Loucy (cell line): ENCODE measurements around the gene INPP5F.

Experiments used
- H2AFZ ChIP-seq: fragments of 200-600 bp; sonication (generic); 2 replicates; pipeline ENCODE4 v1.6.0; 2016; ENCODE audit warnings: antibody characterized with exemption, mild to moderate bottlenecking, low read length, moderate library complexity
- H3F3A ChIP-seq: fragments of 200-600 bp; 2 replicates; pipeline ENCODE4 v1.6.0; 2016; ENCODE audit warnings: antibody characterized with exemption, low read depth, mild to moderate bottlenecking
- H3K27me3 ChIP-seq: fragments of 200-600 bp; sonication (generic); 2 replicates; pipeline ENCODE4 v1.6.1; 2014; ENCODE audit warnings: low read length, mild to moderate bottlenecking; ENCODE audit not compliant: insufficient read depth, poor library complexity, severe bottlenecking
- H3K36me3 ChIP-seq: fragments of 200-600 bp; sonication (generic); 2 replicates; pipeline ENCODE4 v1.6.1; 2016; ENCODE audit warnings: low read length; ENCODE audit not compliant: insufficient read depth
- H3K4me1 ChIP-seq: fragments of 200-600 bp; sonication (generic); 2 replicates; pipeline ENCODE4 v1.5.1; 2014; ENCODE audit warnings: low read length, mild to moderate bottlenecking; ENCODE audit not compliant: insufficient read depth, poor library complexity, severe bottlenecking
- H3K4me2 ChIP-seq: fragments of 200-600 bp; sonication (generic); 2 replicates; pipeline ENCODE4 v1.6.0; 2014; ENCODE audit warnings: antibody characterized with exemption, low read length, low read depth, mild to moderate bottlenecking; ENCODE audit not compliant: poor library complexity, severe bottlenecking
- H3K4me3 ChIP-seq: fragments of 200-600 bp; sonication (generic); 2 replicates; pipeline ENCODE4 v1.5.1; 2014; ENCODE audit warnings: low read length, mild to moderate bottlenecking, mixed read lengths; ENCODE audit not compliant: poor library complexity, severe bottlenecking
- H3K79me2 ChIP-seq: fragments of 200-600 bp; sonication (generic); 2 replicates; pipeline ENCODE4 v1.6.1; 2014; ENCODE audit warnings: low read length; ENCODE audit not compliant: insufficient read depth
- H3K9ac ChIP-seq: fragments of 200-600 bp; sonication (generic); 2 replicates; pipeline ENCODE4 v1.6.0; 2014; ENCODE audit warnings: mild to moderate bottlenecking, low read depth, low read length, moderate library complexity; ENCODE audit not compliant: poor library complexity, severe bottlenecking
- H3K9me2 ChIP-seq: fragments of 200-600 bp; sonication (generic); replicated peaks from 2 replicates; pipeline ENCODE4 v1.6.1; 2016; ENCODE audit warnings: low read depth, low read length, mixed read lengths
- H3K9me3 ChIP-seq: fragments of 200-600 bp; sonication (generic); 2 replicates; pipeline ENCODE4 v1.6.1; 2014; ENCODE audit warnings: mild to moderate bottlenecking, antibody characterized with exemption, low read length, low read depth; ENCODE audit not compliant: insufficient read depth
- H4K20me1 ChIP-seq: fragments of 200-600 bp; sonication (generic); 2 replicates; pipeline ENCODE4 v1.6.0; 2014; ENCODE audit warnings: antibody characterized with exemption, low read length, mild to moderate bottlenecking; ENCODE audit not compliant: insufficient read depth, poor library complexity, severe bottlenecking
- CTCF ChIP-seq: fragments of 200-600 bp; sonication (generic); conservative IDR thresholded peaks from 2 replicates; pipeline ENCODE4 v1.5.1; 2014; ENCODE audit warnings: mild to moderate bottlenecking, antibody characterized with exemption, low read length
- EZH2phosphoT487 ChIP-seq: fragments of 200-600 bp; IDR thresholded peaks from 2 replicates; pipeline ENCODE4 v1.6.1; 2018; ENCODE audit warnings: antibody characterized with exemption, mild to moderate bottlenecking, moderate library complexity, borderline replicate concordance

The INPP5F gene

GRCh38 chr10:119753309-119753708 is 27.5 kb downstream of the INPP5F start:
- Histone ChIP-seq H3K4me1 (no peaks in the 10 kb centered on the region), H3K9me3 (no peaks in the 10 kb centered on the region), H3K36me3 (no peaks in the 10 kb centered on the region), H4K20me1 (no peaks in the 10 kb centered on the region), H3K27me3 (no peaks in the 10 kb centered on the region), H3K9me2 (no peaks in the 10 kb centered on the region), H3K4me2 (no peak overlapping the region), H3K79me2 (peaks cover 4% of the 10 kb centered on the region; the same call in 1 of the 2 replicates), H3F3A (no peaks in the 10 kb centered on the region), H2AFZ (no peak overlapping the region), H3K4me3 (no peak overlapping the region), H3K9ac (no peak overlapping the region)
- TF ChIP-seq CTCF: no peak
- TF ChIP-seq EZH2phosphoT487: no peak

- Histone ChIP-seq H3K4me1 (no peaks in the 10 kb centered on the region), H3K9me3 (no peaks in the 10 kb centered on the region), H3F3A (no peaks in the 10 kb centered on the region), H3K27me3 (no peaks in the 10 kb centered on the region), H3K4me3 (no peak overlapping the region), H2AFZ (no peak overlapping the region), H3K4me2 (no peak overlapping the region), H3K9me2 (no peaks in the 10 kb centered on the region), H4K20me1 (no peaks in the 10 kb centered on the region), H3K79me2 (no peaks in the 10 kb centered on the region), H3K9ac (no peak overlapping the region), H3K36me3 (no peaks in the 10 kb centered on the region)
- TF ChIP-seq CTCF: no peak
- no peak for TF ChIP-seq EZH2phosphoT487
These were observed 28.2 kb downstream of the INPP5F start for GRCh38 chr10:119754085-119754484.

GRCh38 chr10:119754936-119755335 is 29.1 kb downstream of the INPP5F start:
- H3K9me3 ChIP-seq: no peaks in the 10 kb centered on the region
- H3K27me3 ChIP-seq: no peaks in the 10 kb centered on the region
- H3K36me3 ChIP-seq: no peaks in the 10 kb centered on the region; the same call in 1 of the 2 replicates
- no peaks in the 10 kb centered on the region for H3F3A ChIP-seq
- H3K4me3 ChIP-seq: no peak overlapping the region
- H2AFZ ChIP-seq: no peak overlapping the region
- no peak overlapping the region for H3K4me2 ChIP-seq
- H3K9ac ChIP-seq: no peak overlapping the region
- no peaks in the 10 kb centered on the region for H3K79me2 ChIP-seq
- H4K20me1 ChIP-seq: no peaks in the 10 kb centered on the region
- H3K9me2 ChIP-seq: no peaks in the 10 kb centered on the region
- no peaks in the 10 kb centered on the region for H3K4me1 ChIP-seq
- TF ChIP-seq CTCF: no peak
- TF ChIP-seq EZH2phosphoT487: no peak
